Activated CD4-positive, alpha-beta T cell treated with anti-CD3 and anti-CD28 coated beads, Interleukin-2, amount 10 ng/mL, durations not matched to agents 7 days and 5 days (primary cell): Measurements from ENCODE around the gene FNDC4. TPM values are rescaled to one million over a fixed set of nuclear protein-coding genes. Genes with fewer than 3 reads are reported as not detected.

Experiments
- CTCF ChIA-PET: fragments of 350-600 bp; sonication (Branson Sonifier 250); formaldehyde crosslinking; loops from one replicate; lab custom pipeline; 2021; ENCODE audit warnings: antibody characterized with exemption; lab: Charles Lee
- POLR2A ChIA-PET: fragments of 350-600 bp; sonication (Branson Sonifier 250); formaldehyde crosslinking; loops from one replicate; lab custom pipeline; 2021; ENCODE audit warnings: antibody characterized with exemption; lab: Charles Lee
- DNase-seq: peaks from one replicate; pipeline ENCODE4 v3.0.0-alpha.2; 2020
- H3K27ac Mint-ChIP-seq: one replicate; pipeline ENCODE4 v1.8.0; 2021; ENCODE audit warnings: mild to moderate bottlenecking, moderate library complexity, mixed read lengths
- H3K27me3 Mint-ChIP-seq: one replicate; pipeline ENCODE4 v1.8.0; 2021; ENCODE audit warnings: mixed read lengths
- H3K36me3 Mint-ChIP-seq: one replicate; pipeline ENCODE4 v1.8.0; 2021; ENCODE audit warnings: low read depth, mixed read lengths
- H3K4me1 Mint-ChIP-seq: one replicate; pipeline ENCODE4 v1.8.0; 2021; ENCODE audit warnings: mixed read lengths
- H3K4me3 Mint-ChIP-seq: one replicate; pipeline ENCODE4 v1.8.0; 2021; ENCODE audit warnings: mild to moderate bottlenecking, moderate library complexity, mixed read lengths
- H3K9me3 Mint-ChIP-seq: one replicate; pipeline ENCODE4 v1.8.0; 2021; ENCODE audit warnings: mixed read lengths
- total RNA-seq, 2 experiments: library from RNA; stranded (reverse); gene quantifications; one replicate each; pipeline ENCODE4 v1.2.3, GENCODE V29; 2021

The FNDC4 gene
- total RNA-seq, 2 experiments from 2014 or later, result not detected

- Mint-ChIP-seq H3K4me1 (peaks cover 27% of the 10 kb centered on the region), H3K36me3 (no peaks in the 10 kb centered on the region), H3K4me3 (peak overlapping the region; percentile 81), H3K27me3 (peaks cover 10% of the 10 kb centered on the region), H3K9me3 (no peaks in the 10 kb centered on the region), H3K27ac (peak overlapping the region; percentile 90)
- POLR2A ChIA-PET, result no interaction called here
- CTCF ChIA-PET, result no interaction called here
- no peak for DNase-seq
Observed at GRCh38 chr2:27489118-27489497, 5.9 kb downstream of the FNDC4 start.

DNA sequence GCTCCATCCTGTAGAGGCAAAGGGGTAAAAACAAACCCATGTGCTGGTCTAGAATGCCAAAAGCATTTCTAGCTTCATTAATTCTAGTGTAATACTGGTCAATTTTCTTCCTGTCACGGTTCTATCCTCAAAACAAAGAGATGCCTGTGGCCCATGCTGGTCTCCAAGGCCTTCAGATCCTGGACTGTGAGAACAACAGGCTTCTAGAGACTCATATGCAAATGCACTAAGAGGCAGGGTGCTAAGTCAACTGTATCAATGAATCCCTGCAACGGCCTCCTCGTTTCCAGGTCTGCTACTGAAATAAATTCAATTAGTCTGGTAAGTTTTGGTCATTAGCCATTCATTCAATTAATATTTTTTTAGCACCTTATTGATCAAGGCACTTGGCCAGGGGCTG lies 9.5 kb downstream of the FNDC4 start:
- H3K9me3 Mint-ChIP-seq, result no peaks in the 10 kb centered on the region
- DNase-seq, result no peak
- POLR2A ChIA-PET, result no interaction called here
- no peak overlapping the region for H3K27ac Mint-ChIP-seq
- peaks cover 20% of the 10 kb centered on the region for H3K4me1 Mint-ChIP-seq
- CTCF ChIA-PET, result no interaction called here
- no peak overlapping the region for H3K4me3 Mint-ChIP-seq
- no peaks in the 10 kb centered on the region for H3K36me3 Mint-ChIP-seq
- H3K27me3 Mint-ChIP-seq, result no peaks in the 10 kb centered on the region

DNA sequence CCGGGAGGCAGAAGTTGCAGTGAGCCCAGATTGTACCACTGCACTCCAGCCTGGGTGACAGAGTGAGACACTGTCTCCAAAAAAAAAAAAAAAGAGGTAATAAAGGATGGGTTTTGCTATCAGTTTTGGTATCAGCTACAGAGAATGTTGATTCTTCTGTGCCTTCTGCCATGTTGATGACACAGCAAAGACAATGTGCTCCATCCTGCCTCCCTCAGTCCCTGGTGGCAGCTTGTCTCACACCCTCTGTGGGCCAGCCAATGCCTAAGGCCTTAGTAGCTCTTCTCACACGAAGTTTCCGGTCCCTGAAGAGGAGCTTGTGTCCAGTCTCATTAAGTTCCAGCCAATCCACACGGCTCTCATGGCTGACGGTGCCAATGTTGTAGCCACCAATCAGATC lies 23.0 kb downstream of the FNDC4 start:
- Mint-ChIP-seq H3K9me3 (no peaks in the 10 kb centered on the region), H3K27me3 (no peaks in the 10 kb centered on the region), H3K4me3 (no peak overlapping the region), H3K4me1 (no peaks in the 10 kb centered on the region), H3K27ac (no peak overlapping the region), H3K36me3 (peaks cover 7% of the 10 kb centered on the region)
- ChIA-PET CTCF (interaction anchor here (0.9 to 1.2 kb wide), 2 partner anchors 11 to 33 kb away, joined by 3 to 4 read pairs; no protein-coding TSS in a partner anchor), POLR2A (no interaction called here)
- no peak for DNase-seq

GRCh38 chr2:27464443-27464842 lies 30.6 kb downstream of the FNDC4 start:
- Mint-ChIP-seq H3K27me3 (no peaks in the 10 kb centered on the region), H3K9me3 (no peaks in the 10 kb centered on the region), H3K27ac (no peak overlapping the region), H3K36me3 (no peaks in the 10 kb centered on the region), H3K4me1 (no peaks in the 10 kb centered on the region), H3K4me3 (no peak overlapping the region)
- CTCF ChIA-PET, result interaction anchor here (0.7 to 1.9 kb wide), 2 partner anchors 11 to 55 kb away, joined by 3 to 9 read pairs; partner anchors contain the start of gene PPM1G
- DNase-seq, result no peak
- POLR2A ChIA-PET, result no interaction called here

DNA sequence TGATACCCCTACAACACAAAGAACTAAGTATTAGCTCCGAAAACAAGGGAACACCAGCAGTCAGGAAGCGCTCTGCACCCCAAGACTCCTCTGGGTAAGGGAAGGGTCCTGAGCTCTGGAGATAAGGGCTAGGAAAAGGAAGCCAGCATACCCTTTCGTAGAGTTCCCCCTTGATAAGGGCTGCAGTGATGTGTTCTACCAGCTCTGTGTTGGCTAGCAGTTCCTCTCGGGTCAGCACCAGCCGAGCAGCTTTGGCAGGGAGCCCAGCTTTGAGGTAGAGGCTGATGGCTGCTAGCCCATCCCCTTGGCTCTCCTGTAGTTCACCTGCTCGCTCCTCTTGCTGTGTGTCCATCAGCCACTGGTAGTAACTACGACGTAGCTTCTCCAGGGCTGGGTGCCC lies 33.9 kb downstream of the FNDC4 start:
- Mint-ChIP-seq H3K9me3 (no peaks in the 10 kb centered on the region), H3K36me3 (no peaks in the 10 kb centered on the region), H3K4me1 (no peaks in the 10 kb centered on the region), H3K27me3 (no peaks in the 10 kb centered on the region), H3K27ac (no peak overlapping the region), H3K4me3 (no peak overlapping the region)
- ChIA-PET CTCF (interaction anchor here (0.7 to 3.2 kb wide), 3 partner anchors 12 to 222 kb away, joined by 5 to 10 read pairs (median 7); no protein-coding TSS in a partner anchor), POLR2A (no interaction called here)
- DNase-seq, result no peak

GRCh38 chr2:27453968-27454367 lies 41.0 kb downstream of the FNDC4 start:
- H3K27ac Mint-ChIP-seq, result no peak overlapping the region
- H3K27me3 Mint-ChIP-seq, result no peaks in the 10 kb centered on the region
- H3K9me3 Mint-ChIP-seq, result no peaks in the 10 kb centered on the region
- POLR2A ChIA-PET, result no interaction called here
- H3K4me1 Mint-ChIP-seq, result peaks cover 2% of the 10 kb centered on the region
- no peak for DNase-seq
- H3K36me3 Mint-ChIP-seq, result no peaks in the 10 kb centered on the region
- CTCF ChIA-PET, result interaction anchor here (1.0 to 2.5 kb wide), 4 partner anchors 10 to 230 kb away, joined by 3 to 9 read pairs (median 4); no protein-coding TSS in a partner anchor
- H3K4me3 Mint-ChIP-seq, result no peak overlapping the region

GRCh38 chr2:27451095-27451494 lies 43.9 kb downstream of the FNDC4 start:
- DNase-seq, result no peak
- ChIA-PET CTCF (no interaction called here), POLR2A (no interaction called here)
- H3K27me3 Mint-ChIP-seq, result no peaks in the 10 kb centered on the region
- no peak overlapping the region for H3K4me3 Mint-ChIP-seq
- H3K27ac Mint-ChIP-seq, result no peak overlapping the region
- no peaks in the 10 kb centered on the region for H3K36me3 Mint-ChIP-seq
- H3K4me1 Mint-ChIP-seq, result peaks cover 6% of the 10 kb centered on the region
- no peaks in the 10 kb centered on the region for H3K9me3 Mint-ChIP-seq

- peaks cover under 1% of the 10 kb centered on the region for H3K36me3 Mint-ChIP-seq
- H3K4me1 Mint-ChIP-seq, result peaks cover 10% of the 10 kb centered on the region
- no peak for DNase-seq
- no peaks in the 10 kb centered on the region for H3K27me3 Mint-ChIP-seq
- peak overlapping the region; percentile 38 for H3K27ac Mint-ChIP-seq
- CTCF ChIA-PET, result interaction anchor here (1.1 to 2.3 kb wide), 4 partner anchors 10 to 234 kb away, joined by 3 to 10 read pairs (median 4); no protein-coding TSS in a partner anchor
- H3K9me3 Mint-ChIP-seq, result no peaks in the 10 kb centered on the region
- H3K4me3 Mint-ChIP-seq, result no peak overlapping the region
- POLR2A ChIA-PET, result interaction anchor here (0.6 kb wide), 2 partner anchors 56 to 156 kb away, joined by 4 read pairs; no protein-coding TSS in a partner anchor
Observed at GRCh38 chr2:27448381-27448780, 46.6 kb downstream of the FNDC4 start.

DNA sequence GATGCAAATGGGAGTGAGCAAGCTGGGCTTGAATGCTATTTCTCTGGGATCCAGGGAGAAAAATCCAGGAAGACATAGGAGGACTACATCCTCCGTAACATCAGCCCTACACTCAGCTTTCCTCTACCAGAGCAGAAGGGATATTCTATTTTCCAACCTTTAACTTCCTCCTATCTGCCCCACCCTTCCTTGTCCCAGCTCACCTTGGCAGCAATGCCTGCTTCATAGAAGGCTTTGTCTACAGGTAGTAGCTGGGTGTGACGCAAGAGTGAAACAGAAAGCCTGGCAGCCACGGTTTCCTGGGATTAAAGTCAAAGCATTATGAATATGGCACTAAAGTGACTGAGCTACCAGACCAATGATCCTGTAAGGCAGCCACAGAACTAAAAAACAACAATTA lies 48.9 kb downstream of the FNDC4 start:
- Mint-ChIP-seq H3K4me3 (no peak overlapping the region), H3K9me3 (no peaks in the 10 kb centered on the region), H3K27me3 (no peaks in the 10 kb centered on the region), H3K36me3 (peaks cover 15% of the 10 kb centered on the region), H3K4me1 (peaks cover 17% of the 10 kb centered on the region), H3K27ac (peak overlapping the region; percentile 79)
- peak; percentile 62 for DNase-seq
- POLR2A ChIA-PET, result interaction anchor here (0.5 to 0.6 kb wide), 2 partner anchors 163 to 1567 kb away, joined by 4 to 5 read pairs; no protein-coding TSS in a partner anchor
- CTCF ChIA-PET, result interaction anchor here (0.6 to 1.9 kb wide), 3 partner anchors 11 to 1685 kb away, joined by 3 to 4 read pairs (median 3); no protein-coding TSS in a partner anchor

GRCh38 chr2:27445615-27446014 lies 49.4 kb downstream of the FNDC4 start:
- H3K4me1 Mint-ChIP-seq, result peaks cover 17% of the 10 kb centered on the region
- H3K27me3 Mint-ChIP-seq, result no peaks in the 10 kb centered on the region
- H3K27ac Mint-ChIP-seq, result peak overlapping the region; percentile 79
- no peaks in the 10 kb centered on the region for H3K9me3 Mint-ChIP-seq
- no peak overlapping the region for H3K4me3 Mint-ChIP-seq
- DNase-seq, result no peak
- peaks cover 19% of the 10 kb centered on the region for H3K36me3 Mint-ChIP-seq
- ChIA-PET CTCF (interaction anchor here (0.6 to 1.9 kb wide), 3 partner anchors 12 to 1685 kb away, joined by 3 to 4 read pairs (median 3); no protein-coding TSS in a partner anchor), POLR2A (interaction anchor here (0.5 to 0.6 kb wide), 2 partner anchors 164 to 1567 kb away, joined by 4 to 5 read pairs; no protein-coding TSS in a partner anchor)

DNA sequence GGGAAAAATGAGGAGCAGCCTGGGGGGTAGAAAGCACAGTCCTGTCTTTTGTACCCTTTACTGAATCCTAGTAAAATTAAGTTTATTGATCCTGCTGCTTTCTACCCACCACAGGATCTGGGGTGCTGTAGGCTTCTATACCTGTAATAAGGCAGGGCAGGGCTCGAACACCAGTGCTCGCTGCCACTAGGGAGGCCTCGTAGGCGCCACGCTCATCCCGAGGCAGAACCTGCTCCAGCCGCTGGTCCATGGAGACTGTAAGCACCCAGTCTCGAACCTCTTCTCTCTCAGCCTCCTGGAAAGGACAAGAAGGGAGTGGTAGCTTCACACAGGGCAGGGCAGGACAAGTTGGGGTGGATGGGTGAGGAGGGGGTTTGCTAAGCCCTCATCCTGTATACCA lies 49.8 kb downstream of the FNDC4 start:
- POLR2A ChIA-PET, result no interaction called here

DNA sequence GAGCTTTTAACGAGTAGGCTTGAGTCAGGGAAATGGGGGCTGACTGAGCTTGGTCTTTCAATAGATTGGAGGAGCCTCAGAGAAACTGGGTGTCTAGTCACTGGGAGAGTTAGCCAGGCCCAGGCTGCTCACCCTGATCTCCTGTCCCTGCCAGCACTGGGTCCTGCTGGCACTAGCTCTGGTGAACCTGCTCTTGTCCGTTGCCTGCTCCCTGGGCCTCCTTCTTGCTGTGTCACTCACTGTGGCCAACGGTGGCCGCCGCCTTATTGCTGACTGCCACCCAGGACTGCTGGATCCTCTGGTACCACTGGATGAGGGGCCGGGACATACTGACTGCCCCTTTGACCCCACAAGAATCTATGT lies 52.1 kb downstream of the FNDC4 start:
- peaks cover 36% of the 10 kb centered on the region for H3K36me3 Mint-ChIP-seq

More for the DNA sequence above, 49.8 kb downstream of the FNDC4 start:
- H3K27me3 Mint-ChIP-seq, result no peaks in the 10 kb centered on the region
- CTCF ChIA-PET, result interaction anchor here (1.9 kb wide), 1 partner anchor 12 kb away, joined by 4 read pairs; no protein-coding TSS in a partner anchor
- H3K27ac Mint-ChIP-seq, result no peak overlapping the region
- no peak overlapping the region for H3K4me3 Mint-ChIP-seq
- DNase-seq, result no peak
- peaks cover 23% of the 10 kb centered on the region for H3K36me3 Mint-ChIP-seq
- H3K4me1 Mint-ChIP-seq, result peaks cover 17% of the 10 kb centered on the region
- no peaks in the 10 kb centered on the region for H3K9me3 Mint-ChIP-seq

More for the DNA sequence above, 52.1 kb downstream of the FNDC4 start:
- POLR2A ChIA-PET, result no interaction called here
- no peaks in the 10 kb centered on the region for H3K9me3 Mint-ChIP-seq
- H3K4me1 Mint-ChIP-seq, result peaks cover 17% of the 10 kb centered on the region
- no peak overlapping the region for H3K4me3 Mint-ChIP-seq
- no peak for DNase-seq
- CTCF ChIA-PET, result no interaction called here
- no peaks in the 10 kb centered on the region for H3K27me3 Mint-ChIP-seq
- H3K27ac Mint-ChIP-seq, result no peak overlapping the region
